Measurements from ENCODE around the gene CRABP2.

CRABP2 gene

DNA sequence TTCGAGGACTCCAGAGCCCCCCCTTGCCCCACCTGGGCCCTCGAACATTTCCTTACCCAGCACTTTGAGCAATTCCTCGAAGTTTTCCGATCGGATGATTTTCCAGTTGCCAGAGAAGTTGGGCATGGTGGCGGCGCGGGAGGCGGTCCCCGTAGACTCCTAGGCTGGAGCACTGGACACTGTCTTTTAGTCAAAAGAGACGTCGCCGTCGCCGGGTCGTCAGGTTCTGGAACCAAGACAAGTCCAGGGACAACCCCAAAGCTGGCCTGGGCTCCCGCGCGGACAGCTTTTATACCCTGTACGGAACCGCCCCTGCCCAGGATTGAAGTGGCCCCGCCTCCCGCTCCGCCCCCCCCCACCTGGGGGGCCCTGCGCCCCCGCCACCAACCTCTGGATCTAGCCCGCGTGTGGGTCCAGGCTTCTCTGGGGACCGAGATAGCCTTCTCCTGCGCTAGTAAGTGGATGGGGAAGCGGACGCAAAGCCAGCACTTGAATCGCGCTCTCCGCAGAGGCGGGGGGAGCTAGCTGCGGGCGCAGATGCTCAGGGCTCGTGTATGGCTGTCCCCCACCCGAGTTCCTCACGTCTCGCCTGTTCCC lies at the start of gene CRABP2:
Gene CRABP2, minus strand, starts transcription at position 263 of the 597 bp plus-strand sequence. Its CDS starts 137 bp downstream, at position 126.
- DNase-seq (ENCODE audit: low read depth), result no peak

DNA sequence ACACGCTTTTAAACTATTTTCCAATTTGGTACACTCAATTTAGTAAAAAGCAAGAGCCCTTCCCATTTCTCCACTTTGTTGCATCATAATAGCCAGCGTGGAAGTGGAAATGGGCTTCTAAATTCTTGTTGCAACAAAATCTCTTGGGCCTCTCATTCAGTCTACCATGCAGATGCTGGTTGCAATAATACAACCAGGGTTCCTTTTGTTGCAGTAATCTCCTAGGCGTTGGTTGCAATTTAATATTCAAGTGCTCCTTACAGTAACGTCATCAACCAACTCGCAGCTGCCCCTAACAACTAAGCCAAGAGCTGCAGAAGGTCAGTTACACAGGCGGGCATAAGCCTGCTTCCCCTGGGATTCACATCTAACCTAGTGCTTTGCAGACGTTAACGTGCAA lies 48.8 kb upstream of the CRABP2 start:
- DNase-seq (ENCODE audit: low read depth), result no peak

DNA sequence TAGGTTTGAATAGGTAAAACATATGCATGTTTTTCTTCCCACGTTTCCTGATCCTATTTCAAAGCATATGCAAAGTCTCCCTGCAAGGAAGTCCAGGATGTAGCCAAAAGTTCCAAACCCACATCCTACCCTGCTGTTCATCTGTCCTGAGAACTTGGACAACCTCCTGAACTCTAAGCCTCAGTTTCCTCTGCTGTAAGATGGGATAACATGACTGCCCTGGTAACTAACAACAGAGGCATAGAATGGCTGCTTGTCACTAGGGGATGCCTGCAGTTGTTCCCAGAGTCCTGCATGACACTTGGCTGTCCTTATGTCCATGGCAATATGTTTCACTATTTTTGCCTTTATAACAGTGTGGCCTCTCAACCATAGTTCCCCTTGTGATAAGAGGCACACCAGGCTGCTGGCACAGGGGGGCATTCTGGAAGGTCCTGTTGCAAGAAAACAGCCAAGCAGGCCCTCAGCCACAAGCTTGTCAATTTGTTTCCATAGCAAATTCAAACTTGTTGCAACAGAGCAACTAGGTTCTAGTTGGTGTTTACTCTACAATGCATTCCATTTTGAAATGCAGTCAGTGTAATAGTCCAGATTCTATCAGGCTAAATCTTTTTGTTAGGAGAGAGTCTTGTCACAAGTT lies 47.6 kb upstream of the CRABP2 start:
- no peak for DNase-seq (ENCODE audit: low read depth)

DNA sequence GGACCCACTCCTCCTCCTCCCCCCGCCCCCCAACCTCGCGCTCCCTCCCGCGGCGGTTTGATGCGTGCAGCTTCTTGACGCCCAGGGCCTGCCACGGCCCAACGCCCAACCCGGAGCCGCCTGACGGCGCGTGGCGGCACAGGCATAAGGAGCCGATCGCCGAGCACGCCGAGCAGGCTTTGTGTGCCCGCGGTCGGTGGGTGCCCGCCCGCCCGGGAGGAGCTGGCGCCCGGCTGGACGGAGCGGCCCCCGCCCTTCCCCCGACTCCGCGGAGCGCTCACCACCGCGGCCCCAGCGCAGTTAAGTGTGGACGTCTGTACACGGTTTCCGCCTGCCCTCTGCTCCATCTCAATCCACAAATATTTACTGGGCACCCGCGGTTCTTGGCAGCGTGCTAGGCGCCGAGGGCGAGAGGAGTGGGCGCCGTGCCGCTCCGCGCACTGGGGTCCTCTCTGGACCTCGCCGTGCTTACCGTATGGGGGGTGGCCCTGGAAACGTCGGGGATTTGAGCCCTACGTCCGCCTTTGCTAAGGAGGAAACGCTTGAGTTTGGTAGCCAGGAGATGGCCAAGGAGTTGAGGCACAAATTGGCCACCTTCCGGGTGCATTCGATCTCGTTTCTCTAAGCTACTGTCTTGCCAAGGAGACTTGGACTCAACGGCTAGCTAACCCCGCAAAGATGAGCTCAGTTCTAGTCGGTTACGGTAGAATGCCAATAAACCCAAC lies 46.5 kb upstream of the CRABP2 start:
- DNase-seq (ENCODE audit: low read depth), result peak; percentile 78

DNA sequence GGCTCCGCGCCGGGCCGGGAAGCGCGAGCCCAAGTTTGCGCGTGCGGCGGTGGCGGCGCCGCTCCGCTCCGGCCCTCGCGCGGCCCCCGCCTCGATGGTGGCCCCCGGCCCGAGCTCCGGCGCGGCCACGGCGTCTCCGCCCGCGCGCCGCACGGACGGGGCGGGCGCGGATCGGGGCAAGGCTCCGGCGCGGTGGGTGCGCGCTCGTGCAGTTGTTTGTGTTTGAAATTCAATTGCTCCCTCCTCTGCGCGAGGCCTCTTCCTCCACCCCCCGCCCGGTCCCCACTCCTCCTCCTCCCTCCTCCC lies 46.0 kb upstream of the CRABP2 start, which contains the start of gene HDGF:
Gene HDGF, minus strand, starts transcription at position 225 of the 306 bp plus-strand sequence. CDS start 246 bp downstream, outside the sequence.
- no peak for DNase-seq (ENCODE audit: low read depth)

DNA sequence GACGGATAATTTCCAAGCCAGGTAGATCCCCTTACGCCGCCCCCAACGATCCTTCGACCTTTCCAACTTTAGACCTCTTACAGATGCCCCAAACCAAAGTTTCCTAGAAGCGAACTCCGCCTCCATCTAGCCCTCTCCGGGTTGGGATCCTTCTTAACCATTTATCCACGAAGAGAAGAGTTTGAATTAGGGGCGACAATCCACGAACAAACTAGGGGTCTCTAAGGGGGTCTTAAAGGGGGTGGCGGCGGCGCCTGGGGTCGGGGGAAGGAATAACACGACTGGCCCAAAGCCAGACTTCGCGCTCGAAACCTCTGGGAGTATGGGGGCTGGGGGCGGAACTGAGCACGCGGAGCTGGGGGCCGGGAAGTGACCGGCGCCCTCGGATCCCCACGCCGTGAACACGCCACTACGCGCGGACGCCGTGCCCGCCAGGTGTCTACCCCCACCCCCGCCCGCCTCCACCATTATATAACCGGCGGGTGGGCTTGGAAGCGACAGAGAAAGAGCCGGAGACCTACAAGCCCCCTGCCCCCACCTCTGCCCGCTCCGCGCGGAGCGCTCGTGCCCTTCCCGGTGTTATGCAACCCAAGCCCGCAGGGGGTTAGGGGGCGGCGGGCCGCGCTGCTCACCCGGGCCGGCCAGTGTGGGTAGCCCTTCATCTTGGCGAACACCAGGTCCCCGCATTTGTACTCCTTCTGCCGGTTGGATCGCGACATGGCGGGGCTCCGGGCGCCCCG lies 45.5 kb upstream of the CRABP2 start:
- no peak for DNase-seq (ENCODE audit: low read depth)

DNA sequence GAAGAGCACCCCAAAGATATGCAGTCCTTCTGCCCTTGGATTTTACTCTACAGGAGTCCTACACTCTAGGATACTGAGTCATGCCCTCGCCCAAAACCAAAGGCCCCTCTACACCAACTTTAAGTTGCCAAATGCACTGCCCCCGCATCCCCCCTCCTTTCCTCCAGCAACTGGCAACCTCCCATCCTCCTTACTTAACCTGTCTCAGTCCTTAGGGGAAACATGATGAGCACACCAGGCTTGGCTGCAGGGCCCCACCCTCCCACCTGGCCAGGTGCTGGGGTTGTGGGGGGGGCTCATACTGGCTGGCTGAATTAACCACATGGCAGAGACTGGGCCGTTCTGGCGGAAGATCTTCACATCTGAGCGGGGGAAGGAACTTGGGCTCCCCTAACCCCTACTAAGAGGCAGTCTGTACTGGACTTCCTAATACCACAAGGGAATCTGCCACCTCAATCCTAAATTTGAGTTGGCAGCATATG lies 44.8 kb upstream of the CRABP2 start:
- DNase-seq (ENCODE audit: low read depth), result no peak

DNA sequence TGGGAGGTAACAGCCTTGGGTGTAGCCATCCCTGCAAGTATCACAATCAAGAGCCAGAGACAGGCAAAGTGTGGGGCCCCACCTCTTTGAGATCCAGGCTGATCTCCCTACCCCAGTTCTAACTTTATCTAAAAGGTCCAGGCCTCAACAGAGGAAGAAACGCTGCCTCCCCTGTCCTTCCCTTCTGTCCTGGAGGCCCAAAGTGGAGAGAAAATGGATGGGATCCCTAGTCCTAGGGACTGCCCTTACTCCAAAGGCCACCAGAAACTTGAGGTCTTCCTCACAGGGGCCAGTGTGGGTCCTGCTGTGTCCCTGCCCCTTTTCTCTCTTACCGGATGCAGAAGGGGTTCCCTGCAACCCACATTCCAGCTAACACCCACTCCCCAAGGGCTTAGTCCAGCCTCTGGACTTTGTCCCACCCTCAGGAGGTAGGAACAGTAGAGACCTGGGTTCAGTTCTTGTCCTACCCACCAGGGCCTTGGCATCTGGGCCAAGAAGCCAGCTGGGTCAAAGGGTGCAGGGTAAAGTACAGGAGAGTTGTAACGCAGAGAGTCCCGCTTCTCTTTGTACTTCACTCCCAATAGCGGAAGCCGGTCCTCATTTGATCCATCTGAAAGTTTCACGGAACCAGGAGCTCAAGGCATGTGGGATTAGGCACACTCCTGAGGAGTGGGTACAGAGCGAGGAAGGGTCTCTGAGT lies 44.2 kb upstream of the CRABP2 start:
- no peak for DNase-seq (ENCODE audit: low read depth)

DNA sequence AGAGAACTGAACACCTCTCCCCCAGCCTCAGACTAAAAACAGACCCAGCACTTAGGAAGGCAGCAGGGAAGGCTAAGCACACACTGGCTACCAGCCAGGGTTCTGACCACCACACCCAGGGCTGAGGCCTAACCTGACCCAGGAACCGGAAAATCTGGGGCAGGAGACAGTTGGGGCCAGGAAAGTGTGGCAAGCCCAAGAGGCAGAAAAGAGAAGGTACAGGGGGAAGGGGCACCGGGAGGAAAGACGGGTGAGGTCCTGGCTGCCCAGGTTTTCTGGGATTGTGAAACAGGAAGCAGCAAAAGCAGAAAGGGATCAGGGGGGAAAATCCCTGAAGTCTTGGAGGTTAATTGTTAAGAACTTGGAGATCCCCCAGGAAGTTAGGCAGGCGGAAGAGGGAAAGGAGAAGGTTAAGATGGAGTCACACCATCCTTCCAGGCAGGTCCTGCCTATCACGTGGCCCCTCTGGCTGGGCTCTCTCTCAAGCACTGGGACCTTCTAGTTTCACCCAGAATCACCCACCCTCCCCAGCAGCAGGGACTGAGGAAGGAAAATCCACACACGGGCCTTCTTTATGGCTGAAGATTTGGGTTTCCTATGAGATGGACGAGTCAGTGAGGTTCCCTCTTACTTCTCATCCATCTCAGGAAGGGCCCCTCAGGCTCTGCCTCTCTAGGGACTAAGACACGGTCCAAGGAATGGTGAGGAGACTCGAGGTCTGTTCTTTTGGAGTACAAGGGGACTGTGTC lies 43.5 kb upstream of the CRABP2 start:
- no peak for DNase-seq (ENCODE audit: low read depth)

DNA sequence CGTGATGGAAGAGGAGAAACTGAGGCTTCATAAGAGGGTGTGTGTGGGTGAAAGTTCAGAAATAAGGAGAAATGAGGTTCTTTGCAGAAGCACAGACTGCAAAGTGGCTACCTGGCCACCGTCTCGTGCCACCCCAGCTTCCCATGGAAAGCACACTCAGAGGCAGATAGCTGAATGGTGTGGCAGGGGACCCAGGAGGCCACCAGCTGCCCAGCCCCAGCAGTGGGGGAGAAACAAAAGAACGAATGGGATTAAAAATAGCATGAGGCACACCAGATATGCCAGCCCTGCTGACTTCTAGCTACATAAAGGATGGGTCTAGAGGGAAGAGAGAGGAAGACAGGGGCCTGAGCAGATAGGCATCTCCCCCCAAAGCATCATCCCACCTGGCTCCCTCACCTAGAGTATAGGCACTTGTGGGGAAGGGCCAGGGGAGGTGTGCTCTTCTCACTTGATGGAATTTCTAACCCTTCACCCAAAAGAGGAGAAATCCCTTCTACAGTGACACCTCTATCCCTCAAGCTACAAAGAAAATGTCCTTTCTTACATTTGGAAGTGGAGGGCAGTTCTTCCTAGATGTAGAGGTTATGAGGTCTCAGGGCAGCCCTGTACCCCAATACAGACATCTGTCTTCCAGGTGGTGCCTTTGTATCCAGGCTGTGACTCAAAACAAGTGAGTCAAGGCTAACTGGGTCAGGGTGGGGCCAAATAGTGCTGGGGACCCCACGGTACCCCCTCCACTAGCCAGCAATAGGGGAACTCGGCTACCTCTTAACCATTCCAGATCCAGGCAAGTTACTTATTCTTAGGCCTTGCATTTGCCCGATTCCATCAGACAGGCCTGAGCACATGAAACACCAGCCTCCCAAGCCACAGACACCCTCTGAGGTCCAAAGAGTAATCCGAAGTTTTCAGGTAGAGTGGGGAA lies 42.6 kb upstream of the CRABP2 start:
- DNase-seq (ENCODE audit: low read depth), result no peak

DNA sequence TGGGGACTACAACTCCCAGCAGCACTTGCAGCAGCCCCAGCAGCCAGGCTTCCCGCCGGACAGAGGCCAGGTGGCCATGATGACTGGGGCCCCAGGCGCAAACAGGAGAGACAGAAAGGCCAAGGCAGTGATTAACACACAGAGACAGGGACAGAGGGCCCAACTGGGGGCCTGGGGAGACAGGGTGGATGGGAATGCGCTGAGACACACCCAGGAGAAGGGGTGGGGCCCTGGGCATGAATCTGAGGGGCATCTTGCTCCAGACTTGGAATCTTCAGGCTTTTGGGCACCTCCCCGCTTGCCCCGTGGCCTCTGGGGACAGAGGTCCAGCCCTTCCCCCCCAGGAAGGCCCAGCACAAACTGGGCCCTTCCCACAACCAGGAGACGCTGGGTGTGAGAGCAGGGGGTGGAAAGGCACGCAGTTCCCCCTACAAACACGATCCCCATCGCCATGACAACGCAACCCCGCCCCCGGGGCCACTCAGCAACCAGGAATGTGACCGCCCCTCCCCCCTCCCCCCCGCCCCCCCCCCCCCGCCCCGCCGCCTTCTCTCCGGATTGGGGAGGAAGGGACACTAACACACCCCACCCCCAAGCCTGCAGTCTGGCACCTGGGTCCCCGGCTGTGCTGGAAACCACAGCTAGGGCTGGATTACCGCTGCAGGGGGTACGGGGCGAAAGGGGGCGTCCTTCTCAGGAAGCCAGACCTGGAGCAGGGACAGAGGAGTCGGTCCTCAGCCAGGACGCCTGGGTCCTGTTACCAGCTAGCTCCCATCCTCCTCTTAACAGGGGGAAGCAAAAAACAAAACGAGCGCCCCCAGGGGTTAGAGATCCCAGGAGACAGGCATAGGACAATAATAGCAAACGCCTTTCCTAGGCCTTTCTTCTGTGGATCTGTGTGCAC lies 41.6 kb upstream of the CRABP2 start:
- no peak for DNase-seq (ENCODE audit: low read depth)

DNA sequence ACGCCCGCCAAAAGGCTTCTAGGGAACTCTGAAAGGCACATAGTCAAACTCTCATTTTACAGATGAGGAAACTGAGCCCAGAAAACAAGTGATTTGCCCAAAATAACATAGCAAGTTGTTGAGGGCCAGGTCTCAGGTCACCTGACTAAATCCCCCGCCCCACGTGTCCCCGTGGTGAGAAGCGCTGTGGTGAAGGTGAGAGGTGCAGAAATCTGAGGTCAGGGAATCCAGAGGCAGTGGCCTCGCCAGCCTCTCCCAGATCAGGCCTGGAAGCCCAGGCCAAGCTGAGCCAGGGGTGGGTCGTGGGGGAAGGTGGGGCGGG lies 41.0 kb upstream of the CRABP2 start:
- DNase-seq (ENCODE audit: low read depth), result no peak

DNA sequence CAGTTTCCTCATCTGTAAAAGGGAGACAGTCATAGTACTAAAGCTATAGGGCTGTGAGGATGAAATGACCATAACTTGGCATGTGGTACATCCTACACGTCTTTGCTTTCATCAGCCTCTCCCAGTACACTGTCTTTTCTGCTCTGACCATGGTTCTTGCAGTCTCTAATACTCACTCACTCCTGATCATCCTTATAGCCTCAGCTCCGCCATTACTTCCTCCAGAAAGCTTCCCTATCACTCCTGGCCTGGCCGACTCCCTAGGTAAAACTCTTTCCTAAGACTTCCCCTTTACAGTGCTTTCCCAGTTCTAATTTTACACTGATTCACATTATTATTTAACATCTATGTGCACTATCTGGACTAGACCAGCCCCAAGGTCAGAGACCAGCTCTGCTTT lies 40.5 kb upstream of the CRABP2 start:
- no peak for DNase-seq (ENCODE audit: low read depth)

DNA sequence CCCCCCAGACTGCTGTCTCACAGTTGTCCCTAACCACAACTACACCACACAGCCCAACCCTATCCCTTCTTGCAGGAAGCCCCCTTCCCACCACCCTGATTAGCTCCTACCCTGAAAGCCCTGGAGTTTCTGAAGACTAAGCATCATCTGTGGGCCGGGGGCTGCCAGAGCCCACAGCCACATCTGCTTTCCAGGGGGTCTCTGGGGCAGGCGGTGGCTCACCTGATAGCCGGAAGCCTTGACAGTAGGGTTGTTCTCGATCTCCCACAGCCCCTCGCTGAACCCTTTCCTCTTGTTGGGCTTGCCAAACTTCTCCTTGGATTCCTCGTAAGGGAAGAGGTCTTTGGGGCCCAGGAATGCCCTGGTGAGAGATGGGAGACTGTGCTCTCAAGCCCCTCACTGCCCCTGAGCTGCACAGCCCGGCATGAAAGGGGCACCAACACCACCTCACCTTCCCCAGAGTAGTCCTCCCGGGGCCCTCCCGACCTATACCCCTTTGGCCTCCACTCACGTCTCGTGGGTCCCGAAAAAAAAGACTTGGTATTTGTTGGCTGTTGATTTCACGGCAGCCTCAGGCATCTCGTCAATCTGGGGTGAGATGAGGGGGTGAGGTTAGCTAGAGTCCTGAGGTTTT lies 39.5 kb upstream of the CRABP2 start:
- DNase-seq (ENCODE audit: low read depth), result no peak

DNA sequence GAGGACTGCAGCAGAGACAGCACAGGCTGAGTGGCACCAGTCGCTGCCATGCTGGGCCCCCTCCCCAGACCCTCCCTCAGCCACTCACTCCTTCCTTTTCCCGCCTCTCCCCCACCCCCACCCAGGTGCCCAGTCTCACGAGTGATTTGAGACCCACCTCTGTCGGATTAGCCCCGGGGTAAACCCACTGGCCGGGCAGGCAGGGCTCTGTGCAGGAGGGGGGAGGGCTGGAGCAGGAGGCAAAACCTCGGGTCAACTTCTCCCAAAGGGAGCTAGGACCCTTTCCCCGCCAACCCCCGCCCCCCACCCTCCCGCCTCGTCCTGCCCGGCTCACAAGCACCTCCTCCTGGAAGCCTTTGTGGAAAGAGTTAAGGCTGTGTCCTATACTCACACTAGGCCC lies 39.0 kb upstream of the CRABP2 start:
- no peak for DNase-seq (ENCODE audit: low read depth)

DNA sequence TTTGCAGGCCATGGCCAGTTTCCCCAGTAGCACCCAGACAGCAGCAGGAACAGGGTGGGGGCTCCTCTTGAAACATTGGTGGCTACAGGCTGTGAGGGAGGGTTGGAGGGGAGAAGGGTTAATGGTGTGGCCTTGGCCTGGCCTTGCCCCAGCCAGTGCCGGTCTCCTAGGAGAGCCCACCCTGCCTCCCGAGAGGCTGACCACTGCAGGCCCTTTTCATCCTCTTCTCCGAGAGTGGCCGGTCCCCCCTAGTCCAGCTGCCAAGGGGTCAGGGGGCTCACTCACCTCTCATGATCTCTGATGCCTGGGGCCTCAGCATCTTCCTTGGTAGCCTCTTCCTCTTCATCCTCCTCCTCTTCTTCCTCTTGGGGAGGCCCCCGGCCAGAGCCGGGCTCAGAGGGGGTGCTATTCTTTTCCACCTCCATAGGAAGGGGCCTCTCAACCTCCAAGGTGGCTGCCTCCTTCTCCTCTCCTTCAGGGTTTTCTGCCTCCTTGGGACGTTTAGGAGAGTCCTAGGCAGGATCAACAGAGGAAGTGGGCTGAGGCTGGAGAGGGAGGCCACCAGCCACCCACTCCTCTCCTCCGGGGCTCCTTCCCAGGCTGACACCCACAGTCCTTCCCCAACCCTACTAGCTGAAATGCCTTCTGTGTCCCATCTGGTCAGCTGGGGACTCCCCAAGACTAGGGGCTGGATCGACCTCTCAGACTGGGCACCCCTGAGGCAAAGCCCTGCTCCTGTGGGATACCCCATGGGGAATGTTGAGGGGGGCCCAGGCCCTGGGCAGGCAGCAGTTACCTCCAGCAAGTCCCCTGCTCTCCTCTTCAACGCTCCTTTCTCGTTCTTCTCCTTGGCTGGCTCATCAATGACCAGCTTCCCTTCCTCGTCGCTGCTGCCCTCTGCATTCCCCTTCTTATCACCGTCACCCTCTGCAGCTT lies 38.3 kb upstream of the CRABP2 start:
- no peak for DNase-seq (ENCODE audit: low read depth)

DNA sequence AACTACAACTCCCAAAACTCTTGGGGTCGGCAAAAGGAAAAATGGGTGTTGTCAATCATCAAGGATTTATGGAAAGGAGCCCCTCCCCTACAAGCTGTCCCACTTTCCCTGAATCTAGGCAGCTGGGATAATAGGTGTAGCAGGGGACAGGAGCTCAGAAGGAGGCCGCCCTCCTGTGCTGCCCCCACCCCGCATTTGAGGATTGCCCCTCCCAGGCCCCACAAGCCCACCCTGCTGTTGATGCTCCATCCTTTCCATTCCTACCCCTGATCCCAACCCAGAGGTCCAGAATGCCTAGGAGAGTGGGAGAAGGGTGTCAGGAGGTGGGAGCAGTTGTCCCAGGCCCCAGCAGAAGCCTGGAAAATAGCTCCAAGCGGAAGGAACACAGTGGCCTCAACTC lies 37.4 kb upstream of the CRABP2 start:
- DNase-seq (ENCODE audit: low read depth), result no peak

DNA sequence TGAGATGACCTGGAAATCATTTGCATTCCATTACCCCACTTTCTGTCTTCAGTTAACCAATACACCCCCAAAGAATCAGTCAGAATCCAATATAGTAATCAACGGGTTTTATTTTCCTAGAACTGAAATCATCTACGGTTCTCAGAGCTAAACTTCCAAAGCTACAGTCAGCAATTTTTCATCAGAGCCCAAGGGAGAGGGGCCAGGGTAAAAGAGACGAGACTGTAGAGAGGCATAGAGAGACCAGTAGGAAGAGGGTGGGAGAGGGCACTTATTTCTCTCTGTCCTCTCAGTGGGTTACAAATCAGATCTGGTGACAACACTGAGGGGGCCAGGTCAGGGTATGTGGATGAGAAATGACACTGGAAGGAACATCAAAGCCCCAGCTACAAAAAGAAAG lies 36.6 kb upstream of the CRABP2 start:
- no peak for DNase-seq (ENCODE audit: low read depth)

Measured in non-pigmented ciliary epithelial cell (primary cell).